H1 (cell line): ENCODE results near the gene GINS2. TPM values are rescaled to one million over a fixed set of nuclear protein-coding genes. Genes with fewer than 3 reads are reported as not detected.

ENCODE experiments used
- CTCF ChIA-PET: fragments of 300-600 bp; sonication (Branson Sonifier 250); formaldehyde crosslinking; loops from one replicate; lab custom pipeline; 2021; ENCODE audit not compliant: partially characterized antibody; lab: Charles Lee
- POLR2A ChIA-PET: fragments of 300-600 bp; sonication (Branson Sonifier 250); formaldehyde crosslinking; loops from one replicate; lab custom pipeline; 2021; ENCODE audit warnings: inconsistent platforms; ENCODE audit not compliant: partially characterized antibody; lab: Charles Lee
- DNase-seq, 2 experiments: peaks; one replicate each; pipeline versions ENCODE4 v3.0.0 to v3.0.0-alpha.2; 2010 to 2022; ENCODE audit warnings: low spot score in 2 of 2, low read depth in 1 of 2, mixed read lengths in 1 of 2
- FAIRE-seq: peaks from 2 replicates; lab custom pipeline; 2011; peaks lifted over from hg19 to GRCh38; lab: Jason Lieb, UNC
- H2AFZ ChIP-seq: 2 replicates; pipeline ENCODE4 v1.8.1; 2012; ENCODE audit warnings: low read length, inconsistent platforms
- H2AK5ac ChIP-seq: 2 replicates; pipeline ENCODE4 v1.6.1; 2013; ENCODE audit warnings: low read depth, low read length
- H2BK120ac ChIP-seq: replicated peaks from 2 replicates; pipeline ENCODE3; 2013; ENCODE audit warnings: low read depth, low read length, inconsistent platforms
- H2BK12ac ChIP-seq: 2 replicates; pipeline ENCODE4 v1.6.1; 2013; ENCODE audit warnings: low read depth, low read length
- H2BK15ac ChIP-seq: 2 replicates; pipeline ENCODE4 v1.6.1; 2013; ENCODE audit warnings: low read length
- H2BK20ac ChIP-seq: 2 replicates; pipeline ENCODE4 v1.6.1; 2013; ENCODE audit warnings: low read length
- H2BK5ac ChIP-seq: 2 replicates; pipeline ENCODE4 v1.6.1; 2013; ENCODE audit warnings: low read depth, low read length
- H3K14ac ChIP-seq: 2 replicates; pipeline ENCODE4 v1.6.1; 2013; ENCODE audit warnings: inconsistent platforms; ENCODE audit not compliant: insufficient read length
- H3K18ac ChIP-seq: 2 replicates; pipeline ENCODE4 v1.6.1; 2013; ENCODE audit warnings: low read length; ENCODE audit errors: extremely low read depth
- H3K23ac ChIP-seq: 2 replicates; pipeline ENCODE4 v1.6.1; 2013; ENCODE audit warnings: inconsistent platforms; ENCODE audit not compliant: insufficient read length
- H3K23me2 ChIP-seq: 2 replicates; pipeline ENCODE4 v1.6.1; 2013; ENCODE audit warnings: low read depth, low read length
- H3K27ac ChIP-seq: 2 replicates; pipeline ENCODE4 v1.6.1; 2011; ENCODE audit warnings: low read depth, low read length, inconsistent platforms
- H3K27me3 ChIP-seq, 4 experiments: replicated peaks in 1 of 4; 1 replicate in 1 of 4; 2 replicates in 3 of 4; pipeline versions ENCODE4 v1.6.1 to v1.8.1; 2011 to 2013; ENCODE audit warnings: low read length in 3 of 4, mild to moderate bottlenecking in 3 of 4, inconsistent platforms in 2 of 4, mixed read lengths in 2 of 4, moderate library complexity in 1 of 4; ENCODE audit not compliant: control insufficient read depth in 3 of 4, insufficient read depth in 3 of 4; ENCODE audit errors: extremely low read depth in 1 of 4
- H3K36me3 ChIP-seq, 4 experiments: 2 replicates each; pipeline versions ENCODE4 v1.6.1 to v1.8.1; 2011 to 2013; ENCODE audit warnings: mild to moderate bottlenecking in 4 of 4, low read length in 3 of 4, moderate library complexity in 2 of 4, control low read depth in 1 of 4, inconsistent platforms in 1 of 4; ENCODE audit not compliant: insufficient read depth in 4 of 4, control insufficient read depth in 2 of 4
- H3K4ac ChIP-seq: replicated peaks from 2 replicates; pipeline ENCODE3; 2013; ENCODE audit warnings: low read length, low read depth, mixed read lengths, inconsistent platforms; ENCODE audit not compliant: insufficient read length
- H3K4me1 ChIP-seq, 4 experiments: replicated peaks in 1 of 4; 1 replicate in 1 of 4; 2 replicates in 3 of 4; pipeline versions ENCODE4 v1.6.1 to v1.8.1; 2011 to 2013; ENCODE audit warnings: low read length in 3 of 4, inconsistent platforms in 2 of 4, mixed read lengths in 1 of 4; ENCODE audit not compliant: insufficient read depth in 4 of 4, control insufficient read depth in 3 of 4
- H3K4me2 ChIP-seq, 2 experiments: 2 replicates each; pipeline versions ENCODE4 v1.6.1 to v1.8.1; 2011 to 2013; ENCODE audit warnings: low read depth in 2 of 2, low read length in 2 of 2, control low read depth in 1 of 2, inconsistent platforms in 1 of 2, mild to moderate bottlenecking in 1 of 2; ENCODE audit not compliant: insufficient read depth in 1 of 2
- H3K4me3 ChIP-seq, 4 experiments: fragments of 200-600, 300-600 bp in 1 of 4; sonication (generic), shearing (Covaris generic), sonication (Bioruptor Twin) in 1 of 4; 2 replicates each; pipeline versions ENCODE4 v1.5.1 to v1.8.1; 2011 to 2016; ENCODE audit warnings: low read length in 4 of 4, low read depth in 3 of 4, control low read depth in 2 of 4, inconsistent platforms in 2 of 4, mild to moderate bottlenecking in 2 of 4, mixed read lengths in 1 of 4, moderate library complexity in 1 of 4; ENCODE audit not compliant: insufficient read depth in 2 of 4; ENCODE audit errors: extremely low read depth in 1 of 4
- H3K56ac ChIP-seq: replicated peaks from 2 replicates; pipeline ENCODE3; 2013; ENCODE audit warnings: low read depth, mild to moderate bottlenecking, mixed read lengths, low read length, inconsistent platforms; ENCODE audit not compliant: insufficient read length
- H3K79me1 ChIP-seq: 2 replicates; pipeline ENCODE4 v1.6.1; 2013; ENCODE audit warnings: low read depth, low read length, control low read depth
- H3K79me2 ChIP-seq, 2 experiments: 2 replicates each; pipeline versions ENCODE4 v1.6.1 to v1.8.1; 2012 to 2013; ENCODE audit warnings: low read length in 2 of 2, mild to moderate bottlenecking in 2 of 2, inconsistent platforms in 1 of 2; ENCODE audit not compliant: insufficient read depth in 2 of 2, control insufficient read depth in 1 of 2
- H3K9ac ChIP-seq, 4 experiments: replicated peaks in 1 of 4; 1 replicate in 1 of 4; 2 replicates in 3 of 4; pipeline versions ENCODE4 v1.6.1 to v1.8.1; 2011 to 2013; ENCODE audit warnings: low read depth in 3 of 4, low read length in 3 of 4, control low read depth in 2 of 4, mild to moderate bottlenecking in 2 of 4, moderate library complexity in 2 of 4, inconsistent platforms in 1 of 4; ENCODE audit errors: extremely low read depth in 1 of 4
- H3K9me3 ChIP-seq, 2 experiments: 2 replicates each; pipeline versions ENCODE4 v1.6.1 to v1.8.1; 2012 to 2013; ENCODE audit warnings: mild to moderate bottlenecking in 2 of 2, moderate library complexity in 2 of 2, control low read depth in 1 of 2, inconsistent platforms in 1 of 2, low read depth in 1 of 2, low read length in 1 of 2, mixed read lengths in 1 of 2; ENCODE audit not compliant: insufficient read depth in 2 of 2
- H4K20me1 ChIP-seq, 2 experiments: replicated peaks in 1 of 2; 2 replicates each; pipeline versions ENCODE3 to v1.8.1; 2011 to 2013; ENCODE audit warnings: inconsistent platforms in 2 of 2, low read length in 2 of 2, mild to moderate bottlenecking in 1 of 2; ENCODE audit not compliant: insufficient read depth in 2 of 2, control insufficient read depth in 1 of 2
- H4K5ac ChIP-seq: 2 replicates; pipeline ENCODE4 v1.6.1; 2013; ENCODE audit warnings: low read length, low read depth, mixed read lengths, inconsistent platforms; ENCODE audit not compliant: insufficient read length
- H4K8ac ChIP-seq: 2 replicates; pipeline ENCODE4 v1.8.0; 2013; ENCODE audit warnings: mild to moderate bottlenecking, moderate library complexity, low read length, inconsistent platforms; ENCODE audit not compliant: insufficient read depth; ENCODE audit errors: extremely low read depth
- H4K91ac ChIP-seq: replicated peaks from 2 replicates; pipeline ENCODE3; 2013; ENCODE audit warnings: low read length, mixed read lengths, inconsistent platforms; ENCODE audit not compliant: insufficient read length
- JUN ChIP-seq: IDR thresholded peaks from 2 replicates; pipeline ENCODE4 v1.6.1; 2011; ENCODE audit warnings: low read depth, mild to moderate bottlenecking, improper control_type of control experiment, low read length
- POU5F1 ChIP-seq: IDR thresholded peaks from 2 replicates; pipeline ENCODE4 v1.6.1; 2011; ENCODE audit warnings: low read depth, mild to moderate bottlenecking, low read length, moderate library complexity
- SIX5 ChIP-seq: IDR thresholded peaks from 2 replicates; pipeline ENCODE4 v1.6.1; 2011; ENCODE audit warnings: mild to moderate bottlenecking, low read depth, low read length
- TAF1 ChIP-seq: IDR thresholded peaks from 2 replicates; pipeline ENCODE4 v1.6.1; 2011; ENCODE audit warnings: mild to moderate bottlenecking, low read depth, low read length
- WGBS, 2 experiments: shearing (Covaris generic) in 1 of 2; methylation state at CpG; one replicate each; pipeline versions ENCODE4 v1.1.6 to v1.1.7; 2013 to 2015; ENCODE audit warnings: low lambda C conversion rate in 2 of 2, mixed read lengths in 2 of 2, inconsistent platforms in 1 of 2, low coverage in 1 of 2, missing lambda C conversion rate in 1 of 2; ENCODE audit not compliant: insufficient replicate concordance in 2 of 2, insufficient coverage in 1 of 2, insufficient read length in 1 of 2; ENCODE audit errors: extremely low coverage in 1 of 2, missing lambda C conversion rate in 1 of 2; 5-methylcytosine and 5-hydroxymethylcytosine counted together
- polyA plus RNA-seq, 7 experiments: library from polyadenylated mRNA; depleted of rRNA in 3 of 7; stranded (reverse) in 5 of 7; unstranded in 2 of 7; fragments of >200 nt in 5 of 7; fragments of 200-250 nt in 2 of 7; gene quantifications; 1 replicate in 5 of 7; 2 replicates in 1 of 7; 4 replicates in 1 of 7; pipeline versions ENCODE4 v1.2.1 to v1.2.3, GENCODE V29; 2011 to 2013; ENCODE audit warnings: missing spikeins in 2 of 7, mixed read lengths in 2 of 7
- total RNA-seq: library from RNA; stranded (reverse); fragmentation: NEBNext Ultra II Directional; extraction: Animal tissue kit (Norgen Biotek cat#: 25700); gene quantifications from 2 replicates; pipeline ENCODE4 v1.2.1, GENCODE V29; 2021

The GINS2 gene
- total and polyA plus RNA-seq, 2 of the 8 experiments (the other 6 are each of a cell fraction or from before 2014, with no cell fraction given): 29.4 to 59.1 TPM

DNA sequence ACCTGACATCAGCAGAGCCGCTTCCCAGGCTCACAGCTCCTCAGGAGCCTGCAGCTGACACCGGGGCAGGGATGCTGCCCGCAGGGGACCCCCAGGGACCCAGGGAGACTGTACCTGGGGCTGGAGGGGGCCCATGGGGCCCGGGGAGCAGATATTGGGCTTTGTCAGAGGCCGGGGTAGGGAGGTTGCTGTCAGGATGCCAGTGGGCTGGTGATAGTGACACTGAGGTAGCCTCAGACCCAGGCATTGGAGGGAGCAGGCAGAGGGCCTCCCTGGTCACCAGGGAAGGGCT, 60.5 kb downstream of the GINS2 start:
- no peaks in the 10 kb centered on the region for H3K23me2 ChIP-seq
- no peak overlapping the region for H3K14ac ChIP-seq
- no peak overlapping the region for H3K9ac ChIP-seq
- peaks cover 62 to 70% of the 10 kb centered on the region in 2 experiments for H4K20me1 ChIP-seq
- H2BK20ac ChIP-seq: no peak overlapping the region
- H2BK15ac ChIP-seq: no peak overlapping the region
- peaks cover 0 to 21% (median 12%) of the 10 kb centered on the region in 4 experiments; a peak in 6 of 7 replicates for H3K4me1 ChIP-seq
- no peak overlapping the region for H2BK5ac ChIP-seq
- peaks cover 45% of the 10 kb centered on the region for H3K79me1 ChIP-seq
- peak overlapping the region; percentile 26 for H4K91ac ChIP-seq
- WGBS, 2 experiments: 100% methylated on average over 2 of the region's 5 CpGs; no CpG with 5 or more reads in 1 of the 2 experiments
- H3K18ac ChIP-seq: no peak overlapping the region
- H3K9me3 ChIP-seq: peaks cover 9 to 10% of the 10 kb centered on the region in 2 experiments; a peak in 3 of 4 replicates
- no peak overlapping the region for H3K4me3 ChIP-seq
- H3K56ac ChIP-seq: no peak overlapping the region
- no peak overlapping the region for H4K5ac ChIP-seq
- no peak for TF ChIP-seq TAF1
- TF ChIP-seq SIX5: no peak
- no peak for TF ChIP-seq JUN
- TF ChIP-seq POU5F1: no peak
- H3K27me3 ChIP-seq: no peaks in the 10 kb centered on the region; a peak in 1 of 7 replicates
- H2BK120ac ChIP-seq: no peak overlapping the region
- H2BK12ac ChIP-seq: no peak overlapping the region
- peaks cover 0 to 6% (median 2%) of the 10 kb centered on the region in 4 experiments; a peak in 3 of 8 replicates for H3K36me3 ChIP-seq
- FAIRE-seq: no peak
- ChIA-PET POLR2A (interaction anchor here (0.6 to 1.3 kb wide), 2 partner anchors 14 to 117 kb away, joined by 3 read pairs; no protein-coding TSS in a partner anchor), CTCF (interaction anchor here (0.6 to 7.2 kb wide), 18 partner anchors 9 to 281 kb away, joined by 3 to 93 read pairs (median 4); no protein-coding TSS in a partner anchor)
- H3K27ac ChIP-seq: no peak overlapping the region
- no peak overlapping the region for H3K4me2 ChIP-seq
- H2AFZ ChIP-seq: no peak overlapping the region
- no peak overlapping the region for H4K8ac ChIP-seq
- no peak overlapping the region for H3K4ac ChIP-seq
- no peak for DNase-seq
- H3K79me2 ChIP-seq: peaks cover 30 to 96% of the 10 kb centered on the region in 2 experiments
- H3K23ac ChIP-seq: no peak overlapping the region
- H2AK5ac ChIP-seq: no peak overlapping the region
